Epithelial cell of prostate (primary cell): ENCODE data around the gene ICAM4.

Source experiments
- DNase-seq: peaks from one replicate; pipeline ENCODE4 v3.0.0-alpha.2; 2011; ENCODE audit warnings: low read depth, low spot score
- H3K27ac ChIP-seq: fragments of 450-650 bp; 2 replicates; pipeline ENCODE4 v1.5.1; 2017; ENCODE audit warnings: mild to moderate bottlenecking

Gene ICAM4

GRCh38 chr19:10316229-10317044, 29.7 kb downstream of the ICAM4 start:
- H3K27ac ChIP-seq: peak overlapping the region; percentile 28
- no peak for DNase-seq

- H3K27ac ChIP-seq: no peak overlapping the region
- DNase-seq: no peak
Measured at GRCh38 chr19:10317045-10317856, 30.5 kb downstream of the ICAM4 start.

GRCh38 chr19:10317857-10318462, 31.2 kb downstream of the ICAM4 start:
- H3K27ac ChIP-seq: no peak overlapping the region
- no peak for DNase-seq

- no peak overlapping the region for H3K27ac ChIP-seq
- DNase-seq: no peak
Measured at GRCh38 chr19:10318807-10319682, 32.3 kb downstream of the ICAM4 start.

GRCh38 chr19:10320602-10321416, 34.1 kb downstream of the ICAM4 start:
- DNase-seq: no peak

GRCh38 chr19:10321417-10321797, 34.7 kb downstream of the ICAM4 start:
- no peak overlapping the region for H3K27ac ChIP-seq
- no peak for DNase-seq

More at GRCh38 chr19:10320602-10321416, 34.1 kb downstream of the ICAM4 start:
- no peak overlapping the region for H3K27ac ChIP-seq

- DNase-seq: no peak
- no peak overlapping the region for H3K27ac ChIP-seq
Measured at GRCh38 chr19:10321874-10322835, 35.4 kb downstream of the ICAM4 start.

GRCh38 chr19:10325732-10326131, 39.0 kb downstream of the ICAM4 start:
- DNase-seq: no peak
- no peak overlapping the region for H3K27ac ChIP-seq

- no peak for DNase-seq
Measured at GRCh38 chr19:10327793-10328192, 41.0 kb downstream of the ICAM4 start.

GRCh38 chr19:10328558-10329429, 42.0 kb downstream of the ICAM4 start:
- no peak for DNase-seq
- no peak overlapping the region for H3K27ac ChIP-seq

More at GRCh38 chr19:10327793-10328192, 41.0 kb downstream of the ICAM4 start:
- H3K27ac ChIP-seq: no peak overlapping the region

GRCh38 chr19:10329555-10329954, 42.8 kb downstream of the ICAM4 start:
- no peak for DNase-seq
- no peak overlapping the region for H3K27ac ChIP-seq

GRCh38 chr19:10332158-10332964, 45.6 kb downstream of the ICAM4 start:
- peak overlapping the region; percentile 67 for H3K27ac ChIP-seq
- no peak for DNase-seq

- DNase-seq: peak; percentile 86
- H3K27ac ChIP-seq: peak within 1 kb of the TSS; percentile 67
Measured at GRCh38 chr19:10332965-10333757, 46.4 kb downstream of the ICAM4 start, which contains the start of gene RAVER1. Gene RAVER1 (minus strand): TSS chr19:10333529. CDS start chr19:10333507, 22 bp downstream.

- DNase-seq: peak; percentile 3
- H3K27ac ChIP-seq: peak overlapping the region; percentile 67
Measured at GRCh38 chr19:10333758-10334587, 47.2 kb downstream of the ICAM4 start.
